ENCODE measurements around the gene MBP.

MBP gene

DNA sequence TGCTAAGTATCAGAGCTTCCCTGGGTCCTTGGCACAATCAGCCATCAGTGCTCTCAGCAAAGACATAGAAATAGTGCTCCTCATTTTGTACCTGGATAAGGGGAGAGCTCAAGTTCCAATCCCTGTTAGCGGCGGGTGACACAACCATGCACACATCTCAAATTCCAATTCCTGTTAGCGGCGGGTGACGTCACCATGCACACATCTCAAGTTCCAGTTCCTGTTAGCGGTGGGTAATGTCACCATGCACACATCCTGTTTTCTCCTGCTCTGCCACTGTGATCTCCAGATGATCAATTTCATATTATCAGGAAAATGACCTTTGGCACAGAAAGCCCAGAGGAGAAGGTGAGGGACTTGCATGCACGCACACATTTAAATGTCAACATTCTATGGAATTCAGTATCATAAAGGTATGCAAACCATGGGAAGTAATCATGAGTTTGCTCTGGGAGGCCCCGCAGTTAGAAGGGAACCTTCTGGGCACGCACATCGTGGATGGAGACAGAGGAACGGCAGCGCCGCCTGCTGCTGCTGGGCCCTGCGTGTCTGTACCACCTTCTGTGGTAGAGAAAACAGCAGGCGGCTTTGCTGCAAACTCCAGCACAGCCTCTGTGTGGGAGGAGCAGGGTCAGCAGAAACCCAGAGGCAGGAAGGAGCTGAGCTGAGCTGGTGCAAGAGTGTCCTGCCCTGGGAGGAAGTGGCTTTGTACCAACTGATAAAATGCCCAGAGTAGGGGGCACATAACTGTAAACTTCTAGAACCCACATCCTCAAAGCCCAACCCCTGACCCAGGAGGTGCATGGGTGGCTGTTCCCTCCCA, 77.8 kb downstream of the MBP start:
- H3K27me3 Mint-ChIP-seq, result no peaks in the 10 kb centered on the region
- peak; percentile 87 for ATAC-seq (replicated peaks; ENCODE audit: extremely low read depth, poor library complexity, severe bottlenecking)
- H3K36me3 Mint-ChIP-seq (ENCODE audit: insufficient read depth), result peaks cover 24% of the 10 kb centered on the region
- H3K4me3 Mint-ChIP-seq, result peak overlapping the region; percentile 70
- peak; percentile 68 to 81 for DNase-seq (ENCODE audit: low spot score in 2 of 2)
- no peaks in the 10 kb centered on the region for H3K9me3 Mint-ChIP-seq
- H3K4me1 Mint-ChIP-seq, result peaks cover 64% of the 10 kb centered on the region
- peak overlapping the region; percentile 88 for H3K27ac Mint-ChIP-seq (ENCODE audit: low read depth)

DNA sequence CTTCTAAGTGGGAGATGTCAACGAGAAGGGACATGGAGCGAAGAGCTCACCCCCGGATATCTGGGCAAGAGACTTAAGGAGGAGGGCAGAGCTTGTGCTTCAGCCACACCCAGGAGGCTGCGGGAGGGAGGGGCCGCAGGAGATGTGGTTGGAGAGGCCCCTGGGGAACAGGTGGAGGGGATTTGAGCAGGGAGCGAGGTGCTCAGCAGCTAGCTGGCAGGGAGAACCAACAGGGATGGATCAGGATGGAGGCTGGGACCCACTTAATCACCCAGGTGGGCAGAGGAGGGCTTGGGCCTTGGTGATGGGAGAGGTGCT, 78.3 kb downstream of the MBP start:
- H3K4me3 Mint-ChIP-seq, result peak overlapping the region; percentile 70
- DNase-seq (ENCODE audit: low spot score in 2 of 2) (no peak), ATAC-seq (replicated peaks; ENCODE audit: extremely low read depth, poor library complexity, severe bottlenecking) (no peak)
- peak overlapping the region; percentile 88 for H3K27ac Mint-ChIP-seq (ENCODE audit: low read depth)
- H3K9me3 Mint-ChIP-seq, result no peaks in the 10 kb centered on the region
- no peaks in the 10 kb centered on the region for H3K27me3 Mint-ChIP-seq
- peaks cover 26% of the 10 kb centered on the region for H3K36me3 Mint-ChIP-seq (ENCODE audit: insufficient read depth)
- peaks cover 60% of the 10 kb centered on the region for H3K4me1 Mint-ChIP-seq

DNA sequence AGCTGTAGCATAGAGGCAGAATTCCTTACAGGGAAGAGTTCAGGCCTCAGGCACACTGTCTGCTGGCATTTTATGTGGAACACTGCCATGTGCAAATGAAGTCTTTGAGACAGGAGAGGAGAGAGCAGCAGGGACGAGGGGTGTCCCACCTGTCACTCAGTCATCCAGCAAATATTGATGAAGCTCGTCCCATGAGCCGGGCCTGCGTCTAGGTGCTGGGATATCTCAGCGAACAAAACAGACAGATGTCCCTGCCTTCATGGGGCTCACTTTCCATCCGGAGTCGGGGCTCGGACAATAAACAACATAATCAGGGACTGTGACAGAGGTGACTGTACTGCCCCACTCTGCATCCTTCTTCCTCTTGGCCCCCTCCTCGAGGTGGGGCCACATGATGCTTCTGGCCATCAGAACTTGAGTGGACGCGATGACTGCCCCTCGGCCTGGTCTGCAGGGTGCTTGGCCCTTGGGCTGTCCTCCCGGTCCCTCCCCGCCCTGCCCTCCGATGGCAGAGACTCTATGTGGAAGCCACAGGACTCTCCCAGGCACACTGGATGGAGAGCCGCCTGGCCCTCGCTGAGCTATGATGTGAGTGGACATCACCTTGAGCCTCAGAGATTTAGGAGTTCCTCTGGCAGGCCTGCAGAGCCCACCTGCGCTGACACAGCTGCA, 78.8 kb downstream of the MBP start:
- no peaks in the 10 kb centered on the region for H3K27me3 Mint-ChIP-seq
- peaks cover 60% of the 10 kb centered on the region for H3K4me1 Mint-ChIP-seq
- ATAC-seq (replicated peaks; ENCODE audit: extremely low read depth, poor library complexity, severe bottlenecking), result no peak
- H3K4me3 Mint-ChIP-seq, result peak overlapping the region; percentile 70
- peaks cover 26% of the 10 kb centered on the region for H3K36me3 Mint-ChIP-seq (ENCODE audit: insufficient read depth)
- no peak for DNase-seq (ENCODE audit: low spot score in 2 of 2)
- H3K9me3 Mint-ChIP-seq, result no peaks in the 10 kb centered on the region
- H3K27ac Mint-ChIP-seq (ENCODE audit: low read depth), result peak overlapping the region; percentile 88

DNA sequence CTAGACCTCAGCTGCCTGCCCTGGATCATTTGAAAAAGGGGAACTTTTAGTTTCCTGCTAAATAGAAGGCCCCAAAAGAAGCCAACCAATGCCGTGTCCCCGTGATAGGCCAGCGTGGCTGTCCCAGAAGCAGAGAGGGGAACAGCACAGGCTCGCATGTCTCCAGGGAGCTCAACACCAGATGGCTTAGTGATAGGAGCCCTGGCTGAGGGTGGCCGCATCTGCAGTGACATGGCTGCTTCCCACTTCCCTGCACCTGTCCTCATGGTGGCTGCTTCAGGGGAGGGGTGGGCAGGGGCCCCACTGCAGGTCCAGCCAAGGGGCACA, 79.6 kb downstream of the MBP start:
- DNase-seq (ENCODE audit: low spot score in 2 of 2), result no peak
- Mint-ChIP-seq H3K27ac (ENCODE audit: low read depth) (peak overlapping the region; percentile 88), H3K4me3 (peak overlapping the region; percentile 70), H3K36me3 (ENCODE audit: insufficient read depth) (peaks cover 32% of the 10 kb centered on the region), H3K27me3 (no peaks in the 10 kb centered on the region), H3K4me1 (peaks cover 64% of the 10 kb centered on the region), H3K9me3 (no peaks in the 10 kb centered on the region)
- no peak for ATAC-seq (replicated peaks; ENCODE audit: extremely low read depth, poor library complexity, severe bottlenecking)

DNA sequence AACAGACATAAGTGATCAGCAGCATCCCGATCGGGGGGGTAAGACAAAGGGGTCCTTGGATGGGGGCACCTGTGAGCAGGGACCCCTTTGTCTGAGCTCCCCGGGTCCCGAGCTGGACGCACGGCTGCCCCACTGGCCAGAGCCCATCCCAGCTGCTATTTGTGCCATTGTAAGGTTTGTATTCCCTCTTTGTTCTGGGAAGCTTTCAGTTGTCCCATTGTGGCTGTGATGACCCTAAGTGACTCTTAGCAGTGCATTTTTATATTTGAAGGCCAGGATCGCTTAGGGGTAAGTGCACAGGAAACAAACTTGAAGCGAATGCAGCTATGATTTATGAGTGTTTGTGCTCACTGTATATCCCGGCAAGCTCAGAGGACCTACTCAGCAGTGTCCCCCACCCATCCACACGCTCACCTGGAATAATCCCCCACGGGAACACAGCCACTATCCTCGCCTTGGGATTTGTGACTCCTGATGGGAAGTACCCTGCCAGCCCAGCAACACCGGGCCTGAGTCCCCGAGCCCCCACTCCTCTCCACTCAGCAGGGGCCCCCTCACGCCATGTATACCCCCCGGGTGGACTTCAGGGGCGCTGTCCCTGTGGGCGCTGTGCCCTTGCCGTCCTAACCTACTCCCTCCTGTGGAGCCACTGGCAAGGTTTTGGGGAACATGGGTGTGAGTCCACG, 80.1 kb downstream of the MBP start:
- Mint-ChIP-seq H3K27me3 (no peaks in the 10 kb centered on the region), H3K36me3 (ENCODE audit: insufficient read depth) (peaks cover 34% of the 10 kb centered on the region), H3K4me1 (peaks cover 66% of the 10 kb centered on the region), H3K9me3 (no peaks in the 10 kb centered on the region), H3K4me3 (peak overlapping the region; percentile 70), H3K27ac (ENCODE audit: low read depth) (peak overlapping the region; percentile 88)
- ATAC-seq (replicated peaks; ENCODE audit: extremely low read depth, poor library complexity, severe bottlenecking) (no peak), DNase-seq (ENCODE audit: low spot score in 2 of 2) (no peak)

DNA sequence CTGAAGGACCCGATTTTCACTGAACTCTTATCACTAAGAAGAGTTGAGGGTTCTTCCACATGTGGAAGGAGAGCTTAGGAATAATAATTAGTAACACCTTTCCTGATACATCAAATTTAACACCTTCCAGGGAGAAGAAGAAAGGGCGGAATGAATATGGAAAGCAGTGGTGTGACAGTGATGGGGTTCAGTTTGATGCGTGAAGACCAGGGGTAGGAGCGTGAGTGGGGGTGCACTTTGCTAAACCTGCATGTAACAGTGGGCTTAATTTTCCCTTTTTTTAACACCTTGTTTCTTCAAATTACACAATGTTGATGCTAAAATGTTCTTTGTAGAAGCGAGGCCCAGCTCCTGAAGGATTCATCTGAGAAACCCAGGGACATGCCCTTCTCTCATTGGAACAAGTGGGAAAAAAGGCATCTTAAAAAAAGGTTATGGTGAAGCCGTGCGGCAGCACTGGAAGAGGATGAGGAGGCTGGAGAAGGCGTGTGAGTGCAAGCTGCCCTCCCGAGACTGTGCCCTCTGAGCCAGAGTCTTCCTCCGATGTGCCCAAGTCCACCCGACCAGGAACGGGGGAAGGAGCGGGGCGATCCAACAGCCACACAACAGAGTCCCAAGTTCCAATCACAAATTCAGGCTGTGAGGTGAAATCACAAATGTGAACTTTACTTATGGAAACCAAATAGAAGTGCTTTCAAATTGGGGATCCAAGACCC, 80.8 kb downstream of the MBP start:
- Mint-ChIP-seq H3K4me3 (peak overlapping the region; percentile 8), H3K9me3 (no peaks in the 10 kb centered on the region), H3K27me3 (no peaks in the 10 kb centered on the region), H3K27ac (ENCODE audit: low read depth) (peak overlapping the region; percentile 71), H3K36me3 (ENCODE audit: insufficient read depth) (peaks cover 34% of the 10 kb centered on the region), H3K4me1 (peaks cover 65% of the 10 kb centered on the region)
- DNase-seq (ENCODE audit: low spot score in 2 of 2), result no peak
- ATAC-seq (replicated peaks; ENCODE audit: extremely low read depth, poor library complexity, severe bottlenecking), result no peak

DNA sequence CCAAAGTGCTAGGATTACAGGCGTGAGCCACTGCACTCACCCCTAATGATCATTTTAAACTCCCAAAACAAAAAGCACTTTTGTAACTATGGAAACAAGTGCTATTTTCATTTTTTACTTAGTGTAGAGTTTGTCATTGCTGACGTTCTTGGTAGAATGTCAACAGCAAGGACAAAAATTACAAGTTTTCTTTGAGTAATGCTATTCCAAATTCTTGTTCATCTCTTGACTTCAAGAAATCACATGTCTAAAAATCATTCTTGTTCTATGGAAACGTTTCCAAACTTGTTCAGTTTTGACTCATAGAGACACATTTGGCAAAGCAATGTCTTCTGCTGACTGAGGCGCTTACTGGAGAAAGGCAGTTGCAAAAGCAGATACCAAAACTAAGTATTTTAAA, 82.6 kb downstream of the MBP start:
- H3K4me3 Mint-ChIP-seq, result no peak overlapping the region
- no peaks in the 10 kb centered on the region for H3K27me3 Mint-ChIP-seq
- H3K27ac Mint-ChIP-seq (ENCODE audit: low read depth), result peak overlapping the region; percentile 29
- H3K36me3 Mint-ChIP-seq (ENCODE audit: insufficient read depth), result peaks cover 33% of the 10 kb centered on the region
- peaks cover 55% of the 10 kb centered on the region for H3K4me1 Mint-ChIP-seq
- DNase-seq (ENCODE audit: low spot score in 2 of 2) (no peak), ATAC-seq (replicated peaks; ENCODE audit: extremely low read depth, poor library complexity, severe bottlenecking) (no peak)
- no peaks in the 10 kb centered on the region for H3K9me3 Mint-ChIP-seq

DNA sequence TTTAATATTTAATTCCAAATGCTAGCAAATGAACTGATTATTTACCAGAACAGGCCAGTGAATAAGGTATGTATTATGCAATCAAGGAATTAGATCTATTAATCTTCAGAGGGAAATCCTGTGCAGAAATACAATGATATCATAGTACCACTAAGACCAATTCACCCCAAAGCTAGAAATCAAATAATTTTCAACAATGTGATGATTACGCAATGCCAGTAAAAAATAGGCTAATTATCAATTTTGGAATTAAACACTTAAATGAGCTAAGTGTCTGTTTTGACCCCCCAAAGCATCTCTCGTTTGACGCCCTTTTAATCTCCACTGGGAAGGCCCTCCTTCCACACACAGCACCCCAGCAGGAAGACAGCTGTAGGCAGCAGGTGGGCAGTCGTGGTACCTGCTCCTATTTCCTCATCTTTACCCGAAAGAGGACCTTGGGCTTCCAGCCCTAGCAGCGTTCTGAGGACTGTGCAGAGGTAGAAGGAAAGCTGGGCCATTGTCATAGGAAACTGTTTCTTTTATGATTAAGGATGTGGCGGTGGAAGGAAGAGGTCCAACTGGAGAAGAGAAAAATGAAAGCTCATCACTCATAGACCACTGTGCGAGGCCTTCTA, 84.7 kb downstream of the MBP start:
- ATAC-seq (replicated peaks; ENCODE audit: extremely low read depth, poor library complexity, severe bottlenecking), result no peak
- no peak for DNase-seq (ENCODE audit: low spot score in 2 of 2)
- H3K4me1 Mint-ChIP-seq, result peaks cover 47% of the 10 kb centered on the region
- H3K4me3 Mint-ChIP-seq, result no peak overlapping the region
- H3K27me3 Mint-ChIP-seq, result no peaks in the 10 kb centered on the region
- peak overlapping the region; percentile 4 for H3K27ac Mint-ChIP-seq (ENCODE audit: low read depth)
- H3K36me3 Mint-ChIP-seq (ENCODE audit: insufficient read depth), result peaks cover 41% of the 10 kb centered on the region
- no peaks in the 10 kb centered on the region for H3K9me3 Mint-ChIP-seq

DNA sequence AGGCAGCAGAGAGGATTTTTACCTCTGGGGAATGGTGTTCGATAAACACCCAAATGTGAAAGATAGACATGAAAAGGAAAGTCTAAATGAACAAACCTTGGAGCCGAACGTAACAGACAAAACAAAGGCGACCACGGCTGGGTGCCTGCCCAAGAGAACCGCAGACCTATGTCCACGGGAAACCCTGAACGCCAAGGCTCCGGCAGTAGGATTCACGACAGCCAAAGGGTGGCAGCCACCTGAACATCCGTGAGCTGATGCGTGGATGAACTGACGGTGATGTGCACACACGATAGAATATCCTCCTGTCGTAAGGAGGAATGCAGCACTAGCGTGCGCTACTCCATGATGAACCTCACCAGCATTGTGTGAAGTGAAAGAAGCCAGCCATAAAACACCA, 85.6 kb downstream of the MBP start:
- Mint-ChIP-seq H3K36me3 (ENCODE audit: insufficient read depth) (peaks cover 42% of the 10 kb centered on the region), H3K9me3 (no peaks in the 10 kb centered on the region), H3K27ac (ENCODE audit: low read depth) (peak overlapping the region; percentile 4), H3K4me3 (no peak overlapping the region), H3K27me3 (no peaks in the 10 kb centered on the region), H3K4me1 (peaks cover 42% of the 10 kb centered on the region)
- ATAC-seq (replicated peaks; ENCODE audit: extremely low read depth, poor library complexity, severe bottlenecking) (no peak), DNase-seq (ENCODE audit: low spot score in 2 of 2) (no peak)

DNA sequence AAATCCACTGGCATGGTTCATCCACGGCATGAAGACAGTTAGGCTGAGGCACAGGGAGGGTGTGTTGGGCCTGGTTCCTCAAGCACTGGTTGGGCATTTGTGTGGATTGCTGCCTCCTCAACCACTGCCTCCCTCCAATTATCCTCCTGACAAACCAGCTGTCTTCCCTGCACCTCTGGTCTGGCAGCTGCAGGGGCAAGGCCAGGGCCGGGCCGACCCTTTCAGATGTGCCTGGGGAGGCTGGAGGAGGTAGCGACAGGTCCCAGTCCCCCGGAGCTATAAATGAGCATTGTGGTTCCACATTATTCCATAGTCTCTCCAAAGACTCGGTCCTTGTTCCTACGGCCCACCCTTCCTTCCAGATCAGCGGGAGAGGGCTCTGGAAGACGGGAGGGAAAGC, 86.2 kb downstream of the MBP start:
- H3K4me1 Mint-ChIP-seq, result peaks cover 38% of the 10 kb centered on the region
- DNase-seq (ENCODE audit: low spot score in 2 of 2) (no peak), ATAC-seq (replicated peaks; ENCODE audit: extremely low read depth, poor library complexity, severe bottlenecking) (no peak)
- peaks cover 40% of the 10 kb centered on the region for H3K36me3 Mint-ChIP-seq (ENCODE audit: insufficient read depth)
- H3K27ac Mint-ChIP-seq (ENCODE audit: low read depth), result no peak overlapping the region
- no peaks in the 10 kb centered on the region for H3K9me3 Mint-ChIP-seq
- no peak overlapping the region for H3K4me3 Mint-ChIP-seq
- no peaks in the 10 kb centered on the region for H3K27me3 Mint-ChIP-seq

DNA sequence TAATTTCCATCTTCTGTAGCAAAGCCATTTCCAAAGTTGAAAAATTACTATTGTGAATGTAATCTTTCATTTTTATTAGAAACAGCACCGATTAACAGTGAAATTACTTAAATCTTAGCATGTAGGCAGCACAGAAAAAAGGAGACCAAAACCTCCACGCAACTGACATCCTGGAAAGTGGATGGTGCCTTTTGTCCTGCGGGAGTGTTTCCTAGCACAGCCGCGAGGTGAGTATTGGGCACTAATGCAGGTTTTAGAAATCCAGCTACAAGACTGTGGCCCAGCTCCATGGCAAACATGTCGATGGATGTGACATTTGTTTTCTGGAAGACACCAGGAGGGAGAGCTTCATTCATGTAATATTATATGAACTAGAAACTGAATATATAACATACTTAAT, 86.9 kb downstream of the MBP start:
- ATAC-seq (replicated peaks; ENCODE audit: extremely low read depth, poor library complexity, severe bottlenecking) (no peak), DNase-seq (ENCODE audit: low spot score in 2 of 2) (no peak)
- H3K4me3 Mint-ChIP-seq, result no peak overlapping the region
- no peaks in the 10 kb centered on the region for H3K27me3 Mint-ChIP-seq
- no peaks in the 10 kb centered on the region for H3K9me3 Mint-ChIP-seq
- no peak overlapping the region for H3K27ac Mint-ChIP-seq (ENCODE audit: low read depth)
- peaks cover 38% of the 10 kb centered on the region for H3K4me1 Mint-ChIP-seq
- peaks cover 40% of the 10 kb centered on the region for H3K36me3 Mint-ChIP-seq (ENCODE audit: insufficient read depth)

All from central memory CD8-positive, alpha-beta T cell (primary cell).